ENCODE results near the gene AGK.
"Not testable (repeated sequence)": the region's sequence is repeated elsewhere in the genome, so short reads cannot be mapped to it uniquely, and the experiment has no call there.

DNA sequence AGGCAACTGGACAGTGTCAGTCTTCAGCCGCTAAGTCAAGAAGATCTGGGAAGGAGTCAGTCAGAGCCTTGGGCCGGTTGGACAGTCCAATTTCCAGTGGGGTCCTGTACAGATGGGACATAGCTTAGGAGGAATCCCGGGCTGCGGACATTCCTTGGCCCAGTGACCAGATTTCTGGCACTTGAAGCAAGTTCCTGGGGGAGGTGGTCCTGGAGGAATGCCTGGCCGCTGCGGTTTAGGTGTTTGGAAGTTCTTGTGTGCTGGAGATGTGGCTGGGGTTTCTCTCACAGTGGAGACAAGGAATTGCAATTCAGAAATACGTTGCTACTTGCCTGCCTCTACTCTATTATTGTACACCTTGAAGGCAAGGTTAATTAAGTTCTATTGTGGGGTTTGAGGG, 30.9 kb downstream of the AGK start:
- not testable (repeated sequence) for TF ChIP-seq POLR2A, CTCF (IDR thresholded peaks at IDR 0.05)

All from Peyer's patch (tissue), 4 donors.